ENCODE results near the gene ABCA5.

DNA sequence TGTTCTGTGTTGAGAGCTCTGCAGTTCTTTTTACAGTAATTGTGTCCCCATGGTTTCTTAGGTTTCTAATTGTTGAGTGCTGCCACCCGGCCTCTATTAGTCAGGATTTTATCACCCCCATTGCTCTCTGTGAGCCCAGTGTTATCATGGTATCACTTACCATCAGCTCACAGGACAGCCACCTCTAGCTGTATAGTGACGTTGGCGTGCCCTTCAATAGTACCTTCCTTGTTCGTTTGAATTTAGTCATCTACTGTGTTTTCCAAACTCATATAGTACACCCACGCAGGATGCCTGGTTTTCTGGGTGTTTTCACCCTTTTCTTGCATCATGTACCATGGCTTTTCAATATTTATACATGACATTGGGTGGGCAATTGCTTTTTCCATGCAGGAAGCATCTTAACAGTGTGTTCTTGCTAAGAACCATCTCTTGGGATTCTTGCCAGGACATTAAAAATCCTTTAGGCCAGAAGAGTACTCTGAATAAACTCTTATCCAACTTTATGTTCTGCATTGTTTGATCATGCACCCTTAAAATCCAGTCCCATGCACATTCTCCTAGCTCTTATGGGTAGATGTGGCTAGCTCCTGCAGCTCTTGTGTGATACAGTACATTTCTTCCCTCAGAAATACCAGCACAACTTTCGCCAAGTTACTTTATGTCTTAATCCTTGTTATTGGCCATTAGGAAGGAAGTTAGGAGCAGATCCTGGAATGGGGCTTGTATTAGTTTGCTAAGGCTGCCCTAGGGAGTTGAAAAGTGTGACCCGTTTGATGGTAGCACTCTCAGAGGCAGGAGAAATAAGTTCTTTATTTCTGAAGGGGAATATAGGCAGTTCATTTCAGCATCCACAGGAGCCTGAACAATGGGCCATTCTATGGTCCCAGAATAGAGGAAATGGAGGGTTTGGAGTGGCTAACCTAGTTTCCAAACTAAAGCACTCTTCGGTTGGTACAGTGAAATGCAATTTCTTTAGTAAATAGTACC lies 87.0 kb downstream of the ABCA5 start:
- TF ChIP-seq, protein P1, sequence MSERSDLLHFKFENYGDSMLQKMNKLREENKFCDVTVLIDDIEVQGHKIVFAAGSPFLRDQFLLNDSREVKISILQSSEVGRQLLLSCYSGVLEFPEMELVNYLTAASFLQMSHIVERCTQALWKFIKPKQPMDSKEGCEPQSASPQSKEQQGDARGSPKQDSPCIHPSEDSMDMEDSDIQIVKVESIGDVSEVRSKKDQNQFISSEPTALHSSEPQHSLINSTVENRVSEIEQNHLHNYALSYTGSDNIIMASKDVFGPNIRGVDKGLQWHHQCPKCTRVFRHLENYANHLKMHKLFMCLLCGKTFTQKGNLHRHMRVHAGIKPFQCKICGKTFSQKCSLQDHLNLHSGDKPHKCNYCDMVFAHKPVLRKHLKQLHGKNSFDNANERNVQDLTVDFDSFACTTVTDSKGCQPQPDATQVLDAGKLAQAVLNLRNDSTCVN (CRISPR knock-in tag; IDR thresholded peaks at IDR 0.05) = no peak
- TF ChIP-seq LARP7 (IDR thresholded peaks at IDR 0.05) = no peak
- TF ChIP-seq POLR2AphosphoS5 (IDR thresholded peaks at IDR 0.05; ENCODE audit: control insufficient read depth, insufficient read depth, low read depth, low read length) = no peak
- no peak for TF ChIP-seq BRCA1 (IDR thresholded peaks at IDR 0.05)
- no peak for TF ChIP-seq BRCA1 (CRISPR knock-in tag; IDR thresholded peaks at IDR 0.05)
- TF ChIP-seq, protein P2, sequence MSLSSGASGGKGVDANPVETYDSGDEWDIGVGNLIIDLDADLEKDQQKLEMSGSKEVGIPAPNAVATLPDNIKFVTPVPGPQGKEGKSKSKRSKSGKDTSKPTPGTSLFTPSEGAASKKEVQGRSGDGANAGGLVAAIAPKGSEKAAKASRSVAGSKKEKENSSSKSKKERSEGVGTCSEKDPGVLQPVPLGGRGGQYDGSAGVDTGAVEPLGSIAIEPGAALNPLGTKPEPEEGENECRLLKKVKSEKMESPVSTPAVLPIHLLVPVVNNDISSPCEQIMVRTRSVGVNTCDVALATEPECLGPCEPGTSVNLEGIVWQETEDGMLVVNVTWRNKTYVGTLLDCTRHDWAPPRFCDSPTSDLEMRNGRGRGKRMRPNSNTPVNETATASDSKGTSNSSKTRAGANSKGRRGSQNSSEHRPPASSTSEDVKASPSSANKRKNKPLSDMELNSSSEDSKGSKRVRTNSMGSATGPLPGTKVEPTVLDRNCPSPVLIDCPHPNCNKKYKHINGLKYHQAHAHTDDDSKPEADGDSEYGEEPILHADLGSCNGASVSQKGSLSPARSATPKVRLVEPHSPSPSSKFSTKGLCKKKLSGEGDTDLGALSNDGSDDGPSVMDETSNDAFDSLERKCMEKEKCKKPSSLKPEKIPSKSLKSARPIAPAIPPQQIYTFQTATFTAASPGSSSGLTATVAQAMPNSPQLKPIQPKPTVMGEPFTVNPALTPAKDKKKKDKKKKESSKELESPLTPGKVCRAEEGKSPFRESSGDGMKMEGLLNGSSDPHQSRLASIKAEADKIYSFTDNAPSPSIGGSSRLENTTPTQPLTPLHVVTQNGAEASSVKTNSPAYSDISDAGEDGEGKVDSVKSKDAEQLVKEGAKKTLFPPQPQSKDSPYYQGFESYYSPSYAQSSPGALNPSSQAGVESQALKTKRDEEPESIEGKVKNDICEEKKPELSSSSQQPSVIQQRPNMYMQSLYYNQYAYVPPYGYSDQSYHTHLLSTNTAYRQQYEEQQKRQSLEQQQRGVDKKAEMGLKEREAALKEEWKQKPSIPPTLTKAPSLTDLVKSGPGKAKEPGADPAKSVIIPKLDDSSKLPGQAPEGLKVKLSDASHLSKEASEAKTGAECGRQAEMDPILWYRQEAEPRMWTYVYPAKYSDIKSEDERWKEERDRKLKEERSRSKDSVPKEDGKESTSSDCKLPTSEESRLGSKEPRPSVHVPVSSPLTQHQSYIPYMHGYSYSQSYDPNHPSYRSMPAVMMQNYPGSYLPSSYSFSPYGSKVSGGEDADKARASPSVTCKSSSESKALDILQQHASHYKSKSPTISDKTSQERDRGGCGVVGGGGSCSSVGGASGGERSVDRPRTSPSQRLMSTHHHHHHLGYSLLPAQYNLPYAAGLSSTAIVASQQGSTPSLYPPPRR (CRISPR knock-in tag; IDR thresholded peaks at IDR 0.05; ENCODE audit: borderline replicate concordance) = no peak
- TF ChIP-seq, protein P3, sequence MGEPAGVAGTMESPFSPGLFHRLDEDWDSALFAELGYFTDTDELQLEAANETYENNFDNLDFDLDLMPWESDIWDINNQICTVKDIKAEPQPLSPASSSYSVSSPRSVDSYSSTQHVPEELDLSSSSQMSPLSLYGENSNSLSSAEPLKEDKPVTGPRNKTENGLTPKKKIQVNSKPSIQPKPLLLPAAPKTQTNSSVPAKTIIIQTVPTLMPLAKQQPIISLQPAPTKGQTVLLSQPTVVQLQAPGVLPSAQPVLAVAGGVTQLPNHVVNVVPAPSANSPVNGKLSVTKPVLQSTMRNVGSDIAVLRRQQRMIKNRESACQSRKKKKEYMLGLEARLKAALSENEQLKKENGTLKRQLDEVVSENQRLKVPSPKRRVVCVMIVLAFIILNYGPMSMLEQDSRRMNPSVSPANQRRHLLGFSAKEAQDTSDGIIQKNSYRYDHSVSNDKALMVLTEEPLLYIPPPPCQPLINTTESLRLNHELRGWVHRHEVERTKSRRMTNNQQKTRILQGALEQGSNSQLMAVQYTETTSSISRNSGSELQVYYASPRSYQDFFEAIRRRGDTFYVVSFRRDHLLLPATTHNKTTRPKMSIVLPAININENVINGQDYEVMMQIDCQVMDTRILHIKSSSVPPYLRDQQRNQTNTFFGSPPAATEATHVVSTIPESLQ (CRISPR knock-in tag; IDR thresholded peaks at IDR 0.05) = no peak
- TF ChIP-seq PCBP2 (IDR thresholded peaks at IDR 0.05; ENCODE audit: low read depth, low read length, poor library complexity, severe bottlenecking) = no peak
- no peak for TF ChIP-seq HCFC1 (IDR thresholded peaks at IDR 0.05; ENCODE audit: low read depth, low read length)
